8988T (cell line): ENCODE measurements around the gene NAA20.
"Not testable (repeated sequence)": the region's sequence is repeated elsewhere in the genome, so short reads cannot be mapped to it uniquely, and the experiment has no call there.

Experiments
- DNase-seq: peaks from one replicate; pipeline ENCODE4 v3.0.0; 2011

Gene NAA20

DNA sequence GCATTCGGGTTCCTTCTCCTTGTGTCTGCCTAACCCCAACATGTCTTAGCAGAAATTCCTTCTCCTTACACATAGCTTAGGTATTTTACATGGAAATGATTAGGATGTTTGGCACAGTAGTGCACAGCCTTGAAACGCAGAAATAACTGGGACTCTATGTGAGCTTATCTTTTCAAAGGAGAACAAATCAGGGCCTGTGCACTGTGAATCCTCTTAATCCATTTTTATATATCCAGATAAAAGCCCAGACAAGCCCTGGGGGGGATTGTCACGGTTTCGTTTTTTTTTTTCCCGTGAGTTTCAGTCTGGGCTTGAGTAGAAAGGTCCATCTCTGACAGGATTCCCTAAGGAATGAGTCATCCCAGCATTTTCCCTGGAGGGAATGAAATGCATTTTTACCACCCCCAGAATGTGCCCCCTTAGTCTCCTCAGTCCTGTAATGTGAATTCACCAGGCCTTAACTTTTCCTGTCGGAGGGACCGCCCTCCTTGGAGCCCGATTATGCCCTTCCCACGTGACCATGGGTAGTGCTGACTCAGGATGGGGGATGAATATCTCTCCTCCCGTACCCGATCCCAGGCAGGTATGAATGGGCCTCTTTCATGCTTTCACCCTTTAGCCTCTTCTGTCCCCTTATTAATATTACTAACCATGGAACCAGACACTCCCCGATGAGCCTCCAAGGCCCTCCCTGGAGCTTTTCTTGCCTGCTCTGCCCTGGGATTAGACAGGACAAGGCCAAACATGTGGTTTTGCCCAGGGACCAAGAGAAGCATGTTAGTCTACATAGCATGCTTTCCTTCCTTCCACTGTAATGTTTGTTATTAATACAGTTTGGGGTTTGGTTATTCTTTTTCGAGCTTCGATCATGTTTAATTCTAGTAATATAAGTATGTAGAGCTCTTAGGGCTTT is 23.9 kb upstream of the NAA20 start:
- no peak for DNase-seq

DNA sequence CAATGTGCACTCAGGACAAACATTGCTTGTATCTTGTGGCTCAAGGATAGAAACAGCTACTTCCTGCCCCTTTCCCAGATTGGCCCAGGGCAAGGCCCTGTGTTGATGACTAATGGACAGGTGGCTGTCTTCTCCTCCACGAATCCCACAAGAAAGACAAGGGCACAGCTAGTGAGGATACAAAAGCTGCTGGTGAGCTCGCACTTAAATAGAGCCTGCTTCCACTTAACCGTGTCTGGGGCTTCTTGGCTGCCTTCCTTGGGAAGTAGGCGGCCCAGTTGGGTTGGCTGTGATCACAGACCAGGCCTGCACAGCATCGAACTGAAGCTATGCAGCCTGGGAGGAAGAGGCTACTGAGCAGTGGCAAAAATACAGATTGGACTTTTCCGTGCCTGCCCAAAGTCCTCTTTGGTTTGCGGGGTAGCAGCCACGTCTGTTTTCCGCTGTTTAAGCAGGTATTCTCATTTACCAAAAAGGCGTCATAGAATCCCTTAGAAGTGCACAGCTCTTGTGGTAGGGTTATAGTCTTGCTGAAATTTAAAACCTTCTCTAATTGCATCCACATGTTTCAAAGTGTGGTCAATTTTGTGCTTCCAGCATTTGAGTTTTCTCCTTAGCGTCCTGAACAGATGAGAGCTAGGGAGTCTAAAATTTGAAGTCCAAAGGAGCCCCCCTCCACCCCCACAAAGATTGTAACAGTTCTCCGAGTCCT is 23.0 kb upstream of the NAA20 start:
- DNase-seq = no peak

DNA sequence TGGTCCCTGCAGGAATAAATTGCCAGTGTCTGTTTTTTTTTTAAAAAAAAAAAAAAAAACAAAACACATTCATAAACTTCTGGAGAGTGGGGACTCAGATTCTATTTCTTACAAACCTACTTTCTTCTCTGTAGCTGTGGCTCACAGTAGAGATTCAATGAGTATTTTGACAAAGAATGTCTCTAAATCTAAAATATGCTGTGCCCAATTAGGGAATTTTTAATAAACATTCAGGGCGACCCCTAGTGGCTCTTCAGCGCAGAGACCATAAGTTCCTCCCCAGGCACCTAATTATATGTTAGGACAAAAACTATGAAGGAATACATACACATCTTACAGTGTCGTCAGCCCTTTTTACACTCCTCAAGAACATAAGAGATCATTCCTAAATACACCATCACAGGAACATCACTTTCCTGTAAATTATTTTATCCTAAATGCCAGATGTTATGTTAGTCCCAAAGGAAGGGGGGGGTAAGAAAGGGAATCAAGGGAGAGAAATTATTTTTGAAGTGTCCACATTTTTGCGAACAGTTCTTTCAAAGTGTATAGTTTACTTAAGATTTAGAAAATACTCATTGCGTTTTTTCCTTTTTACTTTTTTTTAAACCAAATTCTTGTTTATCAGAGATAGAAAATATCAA is 21.8 kb upstream of the NAA20 start:
- no peak for DNase-seq

DNA sequence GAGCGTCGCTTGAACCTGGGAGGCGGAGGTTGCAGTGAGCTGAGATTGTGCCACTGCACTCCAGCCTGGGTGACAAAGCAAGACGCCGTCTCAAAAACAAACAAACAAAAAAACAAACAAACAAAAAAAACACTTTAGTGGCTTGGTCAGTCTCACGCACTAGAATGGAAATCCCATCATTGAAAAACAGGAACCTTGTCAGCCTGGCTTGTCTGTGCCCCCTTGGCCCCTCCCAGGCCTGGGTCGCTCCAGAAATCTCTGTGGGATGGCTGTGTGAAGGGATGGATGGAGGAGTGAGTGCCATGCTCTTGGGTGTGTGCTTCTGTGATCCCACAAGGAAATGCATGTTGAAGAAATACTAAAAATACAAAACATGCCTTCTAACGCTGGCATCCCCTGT is 20.9 kb upstream of the NAA20 start:
- no peak for DNase-seq

DNA sequence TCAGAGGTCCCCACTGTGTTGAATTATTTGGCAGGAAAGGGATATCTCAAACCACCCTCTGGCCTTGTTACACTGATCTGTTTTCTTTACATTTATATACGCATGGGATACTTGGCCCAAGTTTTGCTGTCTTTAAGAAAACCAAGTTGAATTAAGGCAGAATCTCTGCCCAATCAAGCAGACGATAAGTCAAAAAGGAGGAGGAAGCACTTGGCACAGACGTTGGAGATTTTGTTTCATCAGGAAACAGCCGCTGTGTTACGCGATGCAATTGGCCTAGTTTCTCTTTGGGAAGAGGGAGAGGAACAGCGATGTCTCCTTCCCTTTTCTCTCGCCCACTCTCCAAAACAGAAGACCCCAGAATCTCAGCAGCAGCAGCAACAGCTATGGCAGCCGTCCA is 20.2 kb upstream of the NAA20 start:
- no peak for DNase-seq

- DNase-seq = no peak
Measured at GRCh38 chr20:19998990-19999705, 18.0 kb upstream of the NAA20 start.

GRCh38 chr20:20000211-20000968 is 16.8 kb upstream of the NAA20 start:
- DNase-seq = no peak

GRCh38 chr20:20002101-20002998 is 14.8 kb upstream of the NAA20 start:
- no peak for DNase-seq

- no peak for DNase-seq
Measured at GRCh38 chr20:20003031-20003954, 13.9 kb upstream of the NAA20 start.

DNA sequence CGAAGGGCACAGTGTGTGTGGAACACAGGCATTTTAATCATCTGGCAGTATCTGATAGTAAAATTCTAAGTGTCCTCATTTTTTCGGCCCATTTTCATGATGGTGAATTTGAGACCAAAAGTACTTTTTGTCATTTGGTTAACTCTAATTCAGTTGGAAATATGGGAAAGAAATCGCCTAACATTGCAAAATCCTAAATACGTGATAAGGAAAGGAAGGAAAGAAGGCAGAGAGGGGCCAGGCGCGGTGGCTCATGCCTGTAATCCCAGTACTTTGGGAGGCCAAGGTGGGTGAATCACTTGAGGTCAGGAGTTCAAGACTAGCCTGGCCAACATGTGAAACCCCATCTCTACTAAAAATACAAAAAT is 13.2 kb upstream of the NAA20 start:
- not testable (repeated sequence) for DNase-seq

GRCh38 chr20:20005342-20005741 is 11.8 kb upstream of the NAA20 start:
- no peak for DNase-seq

DNA sequence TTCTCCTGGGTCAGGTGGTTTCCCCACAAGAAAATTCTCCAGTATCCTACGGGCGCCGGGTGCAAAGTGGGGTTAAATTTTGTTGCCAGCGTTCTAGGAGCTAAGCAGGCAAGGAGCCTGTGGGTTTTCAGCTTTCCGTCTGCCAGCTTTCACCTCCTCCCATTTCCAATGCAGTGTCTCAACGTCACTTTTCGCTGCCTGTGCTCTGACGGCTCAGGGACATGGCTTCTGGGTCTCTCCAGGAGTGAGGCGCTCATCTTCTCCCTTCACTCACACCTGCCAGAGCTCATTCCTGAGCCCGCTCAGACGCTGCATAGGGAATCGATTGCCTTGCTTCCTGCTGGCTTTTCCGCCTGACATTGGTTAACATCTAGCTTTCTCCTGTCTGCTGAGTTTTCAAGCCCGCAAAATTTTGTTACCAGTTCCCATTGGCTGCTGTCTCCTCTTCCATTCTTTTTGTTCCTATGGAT is 7.3 kb upstream of the NAA20 start:
- DNase-seq = no peak

GRCh38 chr20:20010639-20011500 is 6.3 kb upstream of the NAA20 start:
- DNase-seq = no peak

GRCh38 chr20:20012541-20012940 is 4.6 kb upstream of the NAA20 start:
- DNase-seq = no peak

- DNase-seq = no peak
Measured at GRCh38 chr20:20014659-20015058, 2.5 kb upstream of the NAA20 start.

DNA sequence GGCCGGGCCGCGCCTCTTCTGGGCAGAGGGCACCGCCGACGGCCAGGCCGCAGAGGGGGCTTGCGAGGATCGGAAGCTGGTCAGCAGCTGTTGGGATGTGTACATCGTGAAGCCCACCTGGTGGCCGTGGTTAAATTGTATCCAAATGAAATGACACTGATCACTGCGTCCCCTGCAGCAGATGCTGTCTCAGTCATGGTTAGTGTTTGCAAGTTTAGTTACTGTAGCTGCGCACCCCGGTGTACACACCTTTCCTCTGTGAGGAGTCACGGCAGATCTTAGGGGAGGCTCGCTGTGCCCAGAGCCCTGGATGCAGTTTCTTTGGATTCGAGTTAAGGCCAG is 653 bp downstream of the NAA20 start:
- no peak for DNase-seq

- DNase-seq = no peak
Measured at GRCh38 chr20:20018366-20018765, 1.2 kb downstream of the NAA20 start.

DNA sequence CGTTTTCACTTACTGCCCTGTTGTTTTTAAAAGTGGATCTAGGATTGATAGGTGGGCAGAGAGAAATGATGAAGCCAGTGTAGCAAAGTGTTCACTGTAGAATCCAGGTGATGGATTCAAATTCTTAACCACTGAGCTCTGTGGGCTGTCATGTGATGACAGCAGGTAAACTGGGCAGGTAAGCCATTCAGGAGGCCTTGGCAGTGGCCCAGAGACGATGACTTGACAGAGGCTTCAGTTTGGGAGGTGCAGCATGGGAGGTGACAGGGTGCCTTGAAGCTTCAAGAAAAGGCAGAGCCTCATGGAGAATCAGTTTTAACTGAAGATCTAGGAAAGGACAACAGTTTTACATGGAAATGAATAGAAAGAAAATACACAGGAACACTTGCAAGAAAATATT is 2.0 kb downstream of the NAA20 start:
- DNase-seq = no peak

- DNase-seq = no peak
Measured at GRCh38 chr20:20020908-20021307, 3.7 kb downstream of the NAA20 start.
